PC-9 (cell line): ENCODE results near the gene SYNGR1. TPM values are rescaled to one million over a fixed set of nuclear protein-coding genes. Genes with fewer than 3 reads are reported as not detected.

ENCODE experiments used
- BruUV-seq: library from RNA; stranded (reverse); fragments of 400-500 nt; replicated peaks from 2 replicates; lab custom pipeline; 2021; lab: Mats Ljungman, UMichigan
- CTCF ChIA-PET: fragments of 300-600 bp; sonication (Branson Sonifier 250); formaldehyde crosslinking; loops from one replicate; lab custom pipeline; 2022; ENCODE audit warnings: antibody characterized with exemption; lab: Charles Lee
- POLR2A ChIA-PET: fragments of 300-600 bp; sonication (Branson Sonifier 250); formaldehyde crosslinking; loops from one replicate; lab custom pipeline; 2022; ENCODE audit warnings: antibody characterized with exemption; ENCODE audit not compliant: unreplicated experiment; lab: Charles Lee
- DNase-seq, 2 experiments: peaks; one replicate each; pipeline versions ENCODE4 v3.0.0 to v3.0.0-alpha.2; 2015 to 2022; ENCODE audit warnings: mixed read lengths in 1 of 2
- H2AFZ ChIP-seq: fragments of 200-600 bp; sonication (generic); 2 replicates; pipeline ENCODE4 v1.8.1; 2017; ENCODE audit warnings: antibody characterized with exemption
- H3F3A ChIP-seq: fragments of 200-600 bp; sonication (generic); 2 replicates; pipeline ENCODE4 v1.8.1; 2017; ENCODE audit warnings: antibody characterized with exemption, mild to moderate bottlenecking, low read depth; ENCODE audit not compliant: insufficient read depth
- H3K27ac ChIP-seq: fragments of 200-600 bp; sonication (generic); 2 replicates; pipeline ENCODE4 v1.6.1; 2016; ENCODE audit warnings: mixed run types
- H3K27me3 ChIP-seq: fragments of 200-600 bp; sonication (generic); 2 replicates; pipeline ENCODE4 v1.6.1; 2016; ENCODE audit warnings: low read depth, mixed run types; ENCODE audit not compliant: insufficient read depth
- H3K36me3 ChIP-seq: fragments of 200-600 bp; sonication (generic); 2 replicates; pipeline ENCODE4 v1.6.1; 2016; ENCODE audit warnings: low read depth, mixed run types
- H3K4me1 ChIP-seq: fragments of 200-600 bp; sonication (generic); replicated peaks from 2 replicates; pipeline ENCODE4 v1.6.1; 2016; ENCODE audit warnings: mixed run types; ENCODE audit not compliant: insufficient read depth
- H3K4me2 ChIP-seq: fragments of 200-600 bp; sonication (generic); 2 replicates; pipeline ENCODE4 v1.6.1; 2017; ENCODE audit warnings: mixed run types
- H3K4me3 ChIP-seq: fragments of 200-600 bp; sonication (generic); 2 replicates; pipeline ENCODE4 v1.6.1; 2016; ENCODE audit warnings: mixed run types
- H3K79me2 ChIP-seq: fragments of 200-600 bp; sonication (generic); 2 replicates; pipeline ENCODE4 v1.6.1; 2017; ENCODE audit warnings: low read depth, mixed run types
- H3K9me2 ChIP-seq: fragments of 200-600 bp; sonication (generic); 2 replicates; pipeline ENCODE4 v1.8.1; 2017; ENCODE audit warnings: mild to moderate bottlenecking; ENCODE audit not compliant: insufficient read depth
- H3K9me3 ChIP-seq: fragments of 200-600 bp; sonication (generic); 2 replicates; pipeline ENCODE4 v1.8.1; 2016; ENCODE audit warnings: low read depth; ENCODE audit not compliant: insufficient read depth
- H4K20me1 ChIP-seq: fragments of 200-600 bp; sonication (generic); 2 replicates; pipeline ENCODE4 v1.8.1; 2017; ENCODE audit not compliant: insufficient read depth
- EZH2 ChIP-seq: fragments of 200-600 bp; sonication (generic); IDR thresholded peaks from 2 replicates; pipeline ENCODE4 v1.8.0; 2017; ENCODE audit warnings: antibody characterized with exemption, low read depth
- intact Hi-C: fragments of 100-400 bp; cut with micrococcal nuclease; formaldehyde crosslinking; loops from one replicate; pipeline ENCODE4 v1.10.0; 2022; ENCODE audit not compliant: unreplicated experiment
- total RNA-seq: library from RNA; stranded (reverse); gene quantifications from 2 replicates; pipeline ENCODE4 v1.2.3, GENCODE V29; 2021
- TF ChIP-seq, protein P1 (sequence below): fragments of 200-600 bp; sonication (generic); conservative IDR thresholded peaks from 2 replicates; pipeline ENCODE4 v1.6.1; 2017; ENCODE audit warnings: mixed run types, antibody characterized with exemption, mild to moderate bottlenecking, moderate library complexity

Gene SYNGR1
- total RNA-seq, 1 experiment from 2014 or later: 12.0 TPM

DNA sequence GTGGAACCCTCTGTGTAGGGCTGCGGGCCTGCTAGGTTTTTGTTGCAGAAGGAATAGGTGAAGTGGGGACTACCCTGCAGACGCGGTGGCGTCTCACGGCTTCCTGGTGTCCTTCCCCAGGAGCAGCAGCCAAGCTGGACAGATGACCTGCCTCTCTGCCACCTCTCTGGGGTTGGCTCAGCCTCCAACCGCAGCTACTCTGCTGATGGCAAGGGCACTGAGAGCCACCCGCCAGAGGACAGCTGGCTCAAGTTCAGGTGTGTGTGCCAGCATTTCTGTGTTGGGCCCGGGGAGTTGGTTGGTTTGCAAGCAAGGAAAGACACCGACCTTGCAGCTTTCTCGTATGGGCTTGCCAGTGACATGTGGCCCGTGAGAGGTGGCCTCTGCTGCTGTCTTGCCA lies 65.1 kb downstream of the SYNGR1 start:
- Histone ChIP-seq H3K79me2 (no peaks in the 10 kb centered on the region), H3K9me3 (no peaks in the 10 kb centered on the region), H3K27me3 (no peaks in the 10 kb centered on the region), H3K4me2 (no peak overlapping the region), H3K36me3 (peaks cover 15% of the 10 kb centered on the region), H4K20me1 (peaks cover 17% of the 10 kb centered on the region; the same call in 1 of the 2 replicates), H2AFZ (no peak overlapping the region), H3K4me3 (no peak overlapping the region), H3K27ac (no peak overlapping the region), H3K9me2 (no peaks in the 10 kb centered on the region), H3F3A (peaks cover 5% of the 10 kb centered on the region; the same call in 1 of the 2 replicates), H3K4me1 (no peaks in the 10 kb centered on the region)
- intact Hi-C loops: no loop called here
- no TSS peak for BruUV-seq
- ChIA-PET CTCF (no interaction called here), POLR2A (no interaction called here)
- no peak for TF ChIP-seq EZH2
- TF ChIP-seq, protein P1, sequence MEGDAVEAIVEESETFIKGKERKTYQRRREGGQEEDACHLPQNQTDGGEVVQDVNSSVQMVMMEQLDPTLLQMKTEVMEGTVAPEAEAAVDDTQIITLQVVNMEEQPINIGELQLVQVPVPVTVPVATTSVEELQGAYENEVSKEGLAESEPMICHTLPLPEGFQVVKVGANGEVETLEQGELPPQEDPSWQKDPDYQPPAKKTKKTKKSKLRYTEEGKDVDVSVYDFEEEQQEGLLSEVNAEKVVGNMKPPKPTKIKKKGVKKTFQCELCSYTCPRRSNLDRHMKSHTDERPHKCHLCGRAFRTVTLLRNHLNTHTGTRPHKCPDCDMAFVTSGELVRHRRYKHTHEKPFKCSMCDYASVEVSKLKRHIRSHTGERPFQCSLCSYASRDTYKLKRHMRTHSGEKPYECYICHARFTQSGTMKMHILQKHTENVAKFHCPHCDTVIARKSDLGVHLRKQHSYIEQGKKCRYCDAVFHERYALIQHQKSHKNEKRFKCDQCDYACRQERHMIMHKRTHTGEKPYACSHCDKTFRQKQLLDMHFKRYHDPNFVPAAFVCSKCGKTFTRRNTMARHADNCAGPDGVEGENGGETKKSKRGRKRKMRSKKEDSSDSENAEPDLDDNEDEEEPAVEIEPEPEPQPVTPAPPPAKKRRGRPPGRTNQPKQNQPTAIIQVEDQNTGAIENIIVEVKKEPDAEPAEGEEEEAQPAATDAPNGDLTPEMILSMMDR: no peak
- no peak for DNase-seq

GRCh38 chr22:39415506-39415905 lies 65.7 kb downstream of the SYNGR1 start:
- no peaks in the 10 kb centered on the region for H3K9me2 ChIP-seq
- peaks cover 5% of the 10 kb centered on the region; the same call in 1 of the 2 replicates for H3F3A ChIP-seq
- CTCF ChIA-PET: no interaction called here
- intact Hi-C loops: no loop called here
- no peaks in the 10 kb centered on the region for H3K9me3 ChIP-seq
- H2AFZ ChIP-seq: no peak overlapping the region
- H3K36me3 ChIP-seq: peaks cover 15% of the 10 kb centered on the region
- no peak for DNase-seq
- POLR2A ChIA-PET: no interaction called here
- no peak overlapping the region for H3K27ac ChIP-seq
- no peaks in the 10 kb centered on the region for H3K27me3 ChIP-seq
- TF ChIP-seq, protein P1: no peak
- no peak for TF ChIP-seq EZH2
- H3K79me2 ChIP-seq: no peaks in the 10 kb centered on the region
- no peaks in the 10 kb centered on the region for H3K4me1 ChIP-seq
- H3K4me3 ChIP-seq: no peak overlapping the region
- BruUV-seq: no TSS peak
- H4K20me1 ChIP-seq: peaks cover 17% of the 10 kb centered on the region; the same call in 1 of the 2 replicates
- no peak overlapping the region for H3K4me2 ChIP-seq

GRCh38 chr22:39416319-39416718 lies 66.5 kb downstream of the SYNGR1 start:
- Histone ChIP-seq H4K20me1 (peaks cover 9% of the 10 kb centered on the region; the same call in 1 of the 2 replicates), H3K9me3 (no peaks in the 10 kb centered on the region), H3K27ac (no peak overlapping the region), H2AFZ (no peak overlapping the region), H3K4me2 (no peak overlapping the region), H3K4me3 (no peak overlapping the region), H3K36me3 (peaks cover 15% of the 10 kb centered on the region), H3K27me3 (no peaks in the 10 kb centered on the region), H3K4me1 (no peaks in the 10 kb centered on the region), H3K79me2 (no peaks in the 10 kb centered on the region), H3F3A (peaks cover 5% of the 10 kb centered on the region; the same call in 1 of the 2 replicates), H3K9me2 (no peaks in the 10 kb centered on the region)
- no peak for TF ChIP-seq EZH2
- TF ChIP-seq, protein P1: no peak
- no TSS peak for BruUV-seq
- ChIA-PET CTCF (interaction anchor here (0.6 kb wide), 1 partner anchor 302 kb away, joined by 7 read pairs; no protein-coding TSS in a partner anchor), POLR2A (no interaction called here)
- intact Hi-C loops: no loop called here
- DNase-seq: no peak
